ENCODE results near the gene LRP1.

- TF ChIP-seq POLR2AphosphoS5 (IDR thresholded peaks at IDR 0.05; ENCODE audit: low read depth, low read length) (no peak), POLR2A (IDR thresholded peaks at IDR 0.05; ENCODE audit: low read depth, low read length) (no peak)
These were observed 106.3 kb downstream of the LRP1 start for GRCh38 chr12:57234571-57235016.

All from GM12892 (cell line).